WERI-Rb-1 (cell line): ENCODE results near the gene TUB.

Source experiments
- DNase-seq: peaks from one replicate; pipeline ENCODE4 v3.0.0-alpha.2; 2020
- H3K27ac ChIP-seq: fragments of 250-450 bp; sonication (Bioruptor Pico); 2 replicates; pipeline ENCODE4 v1.5.1; 2020; ENCODE audit warnings: mild to moderate bottlenecking, moderate library complexity
- H3K27me3 ChIP-seq: fragments of 250-450 bp; sonication (Bioruptor Pico); 2 replicates; pipeline ENCODE4 v1.5.1; 2021; ENCODE audit warnings: mild to moderate bottlenecking, low read depth, moderate library complexity; ENCODE audit not compliant: insufficient read depth, severe bottlenecking
- H3K36me3 ChIP-seq: fragments of 250-450 bp; sonication (Bioruptor Pico); 2 replicates; pipeline ENCODE4 v1.5.1; 2020; ENCODE audit warnings: mild to moderate bottlenecking, moderate library complexity
- H3K4me3 ChIP-seq: 2 replicates; pipeline ENCODE4 v1.5.1; 2011; ENCODE audit warnings: low read depth, mild to moderate bottlenecking, control low read depth, low read length
- H3K9me3 ChIP-seq: fragments of 250-450 bp; sonication (Bioruptor Pico); 2 replicates; pipeline ENCODE4 v1.5.1; 2021; ENCODE audit warnings: mild to moderate bottlenecking, moderate library complexity; ENCODE audit not compliant: severe bottlenecking
- CTCF ChIP-seq: IDR thresholded peaks from 2 replicates; pipeline ENCODE4 v1.5.1; 2011; ENCODE audit warnings: low read depth, mild to moderate bottlenecking, control low read depth, inconsistent platforms, low read length

The TUB gene

GRCh38 chr11:8109675-8110074, 28.7 kb downstream of the TUB start:
- Histone ChIP-seq H3K9me3 (no peaks in the 10 kb centered on the region), H3K36me3 (peaks cover 11% of the 10 kb centered on the region; the same call in 1 of the 2 replicates)

GRCh38 chr11:8110396-8110795, 29.4 kb downstream of the TUB start:
- TF ChIP-seq CTCF, result no peak
- Histone ChIP-seq H3K9me3 (peaks cover 1% of the 10 kb centered on the region), H3K27me3 (no peaks in the 10 kb centered on the region), H3K27ac (no peak overlapping the region), H3K4me3 (no peak overlapping the region), H3K36me3 (peaks cover 11% of the 10 kb centered on the region; the same call in 1 of the 2 replicates)
- DNase-seq, result no peak

More at GRCh38 chr11:8109675-8110074, 28.7 kb downstream of the TUB start:
- H3K27me3 ChIP-seq, result no peaks in the 10 kb centered on the region
- no peak overlapping the region for H3K27ac ChIP-seq
- H3K4me3 ChIP-seq, result no peak overlapping the region
- TF ChIP-seq CTCF, result no peak
- no peak for DNase-seq

- no peak overlapping the region for H3K27ac ChIP-seq
- DNase-seq, result no peak
- H3K9me3 ChIP-seq, result peaks cover 3% of the 10 kb centered on the region
- H3K4me3 ChIP-seq, result no peak overlapping the region
- no peak for TF ChIP-seq CTCF
- peaks cover 16% of the 10 kb centered on the region for H3K36me3 ChIP-seq
- H3K27me3 ChIP-seq, result no peaks in the 10 kb centered on the region
Observed at GRCh38 chr11:8111636-8112035, 30.6 kb downstream of the TUB start.

GRCh38 chr11:8122173-8122764, 41.3 kb downstream of the TUB start:
- Histone ChIP-seq H3K27me3 (no peaks in the 10 kb centered on the region), H3K27ac (no peak overlapping the region), H3K4me3 (no peak overlapping the region), H3K9me3 (no peaks in the 10 kb centered on the region), H3K36me3 (no peaks in the 10 kb centered on the region; the same call in 1 of the 2 replicates)
- DNase-seq, result no peak
- no peak for TF ChIP-seq CTCF

- no peak for TF ChIP-seq CTCF
- no peak for DNase-seq
- peaks cover 5% of the 10 kb centered on the region for H3K36me3 ChIP-seq
- no peak overlapping the region for H3K27ac ChIP-seq
- H3K27me3 ChIP-seq, result no peaks in the 10 kb centered on the region
- no peaks in the 10 kb centered on the region for H3K9me3 ChIP-seq
- no peak overlapping the region for H3K4me3 ChIP-seq
Observed at GRCh38 chr11:8126649-8127289, 45.8 kb downstream of the TUB start.
